Measurements from ENCODE around the gene WDR76. TPM values are rescaled to one million over a fixed set of nuclear protein-coding genes. Genes with fewer than 3 reads are reported as not detected.
A peak's percentile ranks its signal among the peaks of the same experiment; 100 is the strongest.
"Not testable (repeated sequence)": the region's sequence is repeated elsewhere in the genome, so short reads cannot be mapped to it uniquely, and the experiment has no call there.

WDR76 gene
- total RNA-seq, 3 donors from 2014 or later, result 4.2 to 4.6 (median 4.5) TPM

- DNase-seq (ENCODE audit: low spot score in 2 of 2), result peak in 1 of 2 donors; percentile 15
- no peaks in the 10 kb centered on the region for H3K27me3 ChIP-seq
- H3K36me3 ChIP-seq, result no peaks in the 10 kb centered on the region
- peak overlapping the region; percentile 44 to 66 (median 58) for H3K4me3 ChIP-seq
- H3K4me1 ChIP-seq, result peaks cover 0 to 5% of the 10 kb centered on the region in 2 donors
- no peak for TF ChIP-seq POLR2AphosphoS5 (IDR thresholded peaks at IDR 0.05)
- TF ChIP-seq POLR2A (IDR thresholded peaks at IDR 0.05), result no peak
- no peak for TF ChIP-seq CTCF (IDR thresholded peaks at IDR 0.05)
- H3K9me3 ChIP-seq, result no peaks in the 10 kb centered on the region
- peak overlapping the region; percentile 70 to 80 for H3K27ac ChIP-seq
- intact Hi-C loops (cut with DNase I; ENCODE audit: low total_unique reads), result no loop called here
These were observed 734 bp upstream of the WDR76 start for GRCh38 chr15:43826029-43826507.

- DNase-seq (ENCODE audit: low spot score in 2 of 2), result no peak
- Histone ChIP-seq H3K27ac (peak overlapping the region in 1 of 2 donors; percentile 70), H3K27me3 (no peaks in the 10 kb centered on the region), H3K4me1 (peaks cover 0 to 5% of the 10 kb centered on the region in 2 donors), H3K36me3 (no peaks in the 10 kb centered on the region), H3K9me3 (no peaks in the 10 kb centered on the region), H3K4me3 (peak overlapping the region in 2 of 3 donors; percentile 58 to 66)
- intact Hi-C loops (cut with DNase I; ENCODE audit: low total_unique reads), result no loop called here
- TF ChIP-seq CTCF (IDR thresholded peaks at IDR 0.05) (no peak), POLR2A (IDR thresholded peaks at IDR 0.05) (no peak), POLR2AphosphoS5 (IDR thresholded peaks at IDR 0.05) (no peak)
These were observed 1.4 kb downstream of the WDR76 start for GRCh38 chr15:43828061-43828657.

GRCh38 chr15:43829951-43830540 lies 3.2 kb downstream of the WDR76 start:
- H3K36me3 ChIP-seq; H3K27me3 ChIP-seq; H3K4me3 ChIP-seq; H3K4me1 ChIP-seq; H3K9me3 ChIP-seq; intact Hi-C loops (cut with DNase I; ENCODE audit: low total_unique reads); H3K27ac ChIP-seq: not testable (repeated sequence)
- peak in 1 of 2 donors; percentile 11 for DNase-seq (ENCODE audit: low spot score in 2 of 2)

GRCh38 chr15:43830691-43831275 lies 4.0 kb downstream of the WDR76 start:
- H3K4me1 ChIP-seq; intact Hi-C loops (cut with DNase I; ENCODE audit: low total_unique reads); H3K27ac ChIP-seq; H3K36me3 ChIP-seq; H3K9me3 ChIP-seq; H3K4me3 ChIP-seq; H3K27me3 ChIP-seq: not testable (repeated sequence)
- DNase-seq (ENCODE audit: low spot score in 2 of 2), result peak in 1 of 2 donors; percentile 3

- intact Hi-C loops (cut with DNase I; ENCODE audit: low total_unique reads); H3K9me3 ChIP-seq; H3K36me3 ChIP-seq; H3K27me3 ChIP-seq; H3K4me3 ChIP-seq; H3K4me1 ChIP-seq; H3K27ac ChIP-seq; DNase-seq (ENCODE audit: low spot score in 2 of 2): not testable (repeated sequence)
These were observed 4.8 kb downstream of the WDR76 start for GRCh38 chr15:43831519-43832052.

- H3K36me3 ChIP-seq; H3K27ac ChIP-seq; H3K4me1 ChIP-seq; intact Hi-C loops (cut with DNase I; ENCODE audit: low total_unique reads); H3K4me3 ChIP-seq; H3K27me3 ChIP-seq; H3K9me3 ChIP-seq; DNase-seq (ENCODE audit: low spot score in 2 of 2): not testable (repeated sequence)
These were observed 5.7 kb downstream of the WDR76 start for GRCh38 chr15:43832485-43832884.

- intact Hi-C loops (cut with DNase I; ENCODE audit: low total_unique reads), result no loop called here
- H3K27me3 ChIP-seq, result no peaks in the 10 kb centered on the region
- H3K27ac ChIP-seq, result no peak overlapping the region
- no peak overlapping the region for H3K4me3 ChIP-seq
- no peak for DNase-seq (ENCODE audit: low spot score in 2 of 2)
- H3K36me3 ChIP-seq, result no peaks in the 10 kb centered on the region
- H3K4me1 ChIP-seq, result no peaks in the 10 kb centered on the region
- TF ChIP-seq POLR2A (IDR thresholded peaks at IDR 0.05) (no peak), CTCF (IDR thresholded peaks at IDR 0.05) (no peak), POLR2AphosphoS5 (IDR thresholded peaks at IDR 0.05) (no peak)
- H3K9me3 ChIP-seq, result no peaks in the 10 kb centered on the region
These were observed 18.6 kb downstream of the WDR76 start for GRCh38 chr15:43845421-43845820.
